MV-4-11 (cell line): ENCODE results near the gene NXNL1.

Experiments
- DNase-seq: peaks from one replicate; lab custom pipeline; 2025; lab: John Stamatoyannopoulos, UW

Gene NXNL1

DNA sequence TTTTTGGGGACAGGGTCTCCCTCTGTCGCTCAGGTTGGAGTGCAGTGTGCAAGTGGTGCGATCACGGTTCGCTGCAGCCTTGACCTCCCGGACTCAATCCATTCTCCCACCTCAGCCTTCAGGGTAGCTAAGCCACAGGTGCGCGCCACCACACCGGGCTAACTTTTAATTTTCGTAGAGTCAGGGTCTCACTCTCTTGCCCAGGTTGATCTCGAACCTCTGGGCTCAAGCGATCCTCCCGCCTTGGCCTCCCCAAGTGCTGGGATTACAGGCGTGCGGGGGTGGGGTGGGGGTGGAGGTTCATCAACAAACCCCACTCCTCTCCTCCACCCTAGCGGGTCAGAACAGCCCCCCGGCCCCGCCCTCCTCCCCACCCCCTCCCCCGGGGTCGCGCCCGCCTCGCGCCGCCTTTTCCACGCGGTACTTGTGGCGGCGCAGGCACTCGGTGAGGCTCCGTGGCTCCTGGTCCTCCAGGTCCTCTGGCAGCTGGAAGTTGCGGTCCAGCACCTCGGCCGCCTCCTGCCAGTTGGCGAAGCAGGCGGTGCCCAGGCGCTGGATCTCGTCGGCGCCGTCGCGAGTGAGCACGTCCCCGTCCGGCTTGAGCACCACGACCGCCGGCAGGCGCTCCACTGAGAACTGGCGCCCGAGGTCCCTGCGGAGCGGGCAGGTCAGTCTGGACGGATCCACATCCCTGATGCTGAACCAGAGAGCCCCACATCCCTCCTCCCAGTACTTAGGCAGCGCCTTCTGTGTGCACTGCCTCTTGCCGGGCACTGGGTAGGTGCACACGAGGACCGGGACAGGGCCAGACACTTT lies 5.2 kb downstream of the NXNL1 start:
- no peak for DNase-seq

DNA sequence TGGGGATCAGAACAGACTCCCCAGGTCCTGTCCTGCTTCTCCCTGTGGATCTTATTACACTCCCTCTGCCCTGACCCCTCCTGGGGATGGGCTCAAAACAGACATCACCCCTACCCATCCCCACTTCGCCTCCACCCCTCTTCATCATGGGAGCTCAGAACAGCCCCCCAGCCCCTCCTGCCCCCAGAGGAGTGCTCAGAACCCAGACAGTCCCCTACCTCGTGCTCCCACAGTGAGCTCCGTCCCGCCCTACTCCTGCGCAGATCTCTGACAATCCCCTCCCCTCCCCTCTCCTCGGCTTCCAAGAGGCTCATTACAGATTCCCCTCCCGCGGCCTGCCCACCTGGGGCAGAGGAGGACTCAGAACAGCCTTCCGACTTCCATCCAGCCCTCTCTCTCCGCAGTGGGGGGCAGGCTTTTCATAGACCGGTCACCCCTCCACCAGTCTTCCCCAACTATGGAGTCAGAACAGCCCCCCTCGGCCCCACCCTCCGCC lies 6.1 kb downstream of the NXNL1 start:
- no peak for DNase-seq

DNA sequence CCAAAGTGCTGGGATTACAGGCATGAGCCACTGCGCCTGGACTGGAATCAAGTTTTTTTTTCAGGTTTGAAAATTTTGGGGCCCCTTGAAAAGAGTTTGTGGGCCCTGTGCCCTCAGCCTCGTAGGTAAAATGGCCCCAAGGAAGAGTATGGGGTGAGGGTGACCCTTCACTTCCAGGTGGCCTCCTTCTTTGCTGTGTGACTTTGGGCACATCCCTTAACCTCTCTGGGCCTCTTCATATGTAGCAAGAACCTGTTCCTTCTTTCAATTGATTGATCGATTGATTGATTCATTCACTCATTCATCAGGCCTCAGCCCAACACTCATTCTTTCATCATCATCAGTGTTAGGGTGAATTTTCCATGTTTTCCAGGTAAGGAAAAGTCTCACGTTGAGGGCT lies 8.9 kb downstream of the NXNL1 start:
- no peak for DNase-seq

DNA sequence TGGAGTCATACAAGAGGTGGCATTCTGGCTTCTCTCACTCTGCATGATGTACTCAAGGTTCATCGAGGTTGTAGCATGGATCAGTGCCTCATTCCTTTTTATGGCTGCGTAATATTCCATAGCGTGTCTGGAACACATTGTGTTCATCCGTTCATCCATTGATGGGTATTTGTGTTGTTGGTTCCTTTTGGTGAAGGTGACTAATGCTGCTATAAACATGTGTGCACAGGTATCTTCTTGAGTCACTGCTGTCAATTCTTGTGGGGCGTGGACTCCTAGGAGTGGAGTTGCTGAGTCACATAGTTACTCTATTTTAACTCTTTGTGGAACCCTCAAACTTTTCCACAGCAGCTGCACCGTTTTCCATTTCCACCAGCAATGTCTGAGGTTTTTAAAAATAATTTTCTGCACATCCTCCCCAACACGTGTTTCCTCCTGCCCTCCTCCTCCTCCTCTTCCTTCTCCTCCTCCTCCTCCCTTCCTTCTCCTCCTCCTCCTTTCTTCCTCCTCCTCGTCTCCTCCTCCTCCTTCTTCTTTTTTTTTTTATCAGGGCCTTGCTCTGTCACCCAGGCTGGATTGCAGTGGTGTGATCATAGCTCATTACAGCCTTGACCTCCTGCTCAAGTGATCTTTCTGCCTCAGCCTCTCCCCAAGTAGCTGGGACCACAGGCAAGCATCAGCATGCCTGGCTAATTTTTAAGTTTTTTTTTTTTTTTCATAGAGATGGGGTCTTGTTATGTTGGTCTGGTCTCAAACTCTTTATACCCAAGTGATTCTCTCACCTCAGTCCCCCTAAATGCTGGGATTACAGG lies 10.3 kb downstream of the NXNL1 start:
- peak; percentile 93 for DNase-seq

DNA sequence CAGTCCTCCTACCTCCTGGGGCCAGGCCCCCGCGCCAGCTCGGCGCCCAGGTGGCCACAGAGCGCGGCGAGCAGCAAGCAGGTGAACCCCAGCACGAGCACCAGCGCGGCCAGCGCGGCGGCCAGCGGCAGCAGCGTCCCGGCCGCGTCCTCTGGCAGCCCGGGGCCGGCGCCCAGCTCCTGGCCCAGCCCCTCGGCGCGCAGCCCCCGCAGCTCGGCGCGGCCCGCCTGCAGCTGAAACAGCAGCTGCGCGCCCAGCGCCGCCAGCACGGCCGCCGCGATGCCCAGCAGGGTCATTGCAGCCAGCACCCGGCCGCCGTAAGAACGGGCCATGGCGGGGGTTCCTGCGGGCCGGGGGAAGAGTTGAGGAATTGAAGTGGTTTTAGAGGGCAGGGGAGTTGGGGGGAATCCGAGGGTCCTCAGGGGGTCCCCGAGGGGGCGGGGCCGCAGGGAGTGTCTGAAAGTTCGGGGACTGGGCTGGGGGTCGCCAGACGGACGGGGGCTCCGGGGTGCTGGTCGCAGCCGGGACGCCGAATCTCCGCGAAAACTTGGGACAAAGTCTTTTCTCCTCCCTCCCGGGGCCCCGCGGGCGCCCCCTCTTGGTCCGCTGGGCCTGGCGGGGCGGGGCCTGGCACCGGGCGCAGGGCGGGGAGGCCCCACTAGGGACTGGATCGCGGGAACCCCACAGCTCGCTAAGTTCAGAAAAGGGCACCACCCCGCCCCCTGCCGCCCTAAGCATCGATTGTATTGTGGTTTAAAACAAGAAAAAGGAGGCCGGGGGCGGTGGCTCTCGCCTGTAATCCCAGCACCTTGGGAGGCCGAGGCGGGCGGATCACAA lies 12.4 kb downstream of the NXNL1 start, which contains the start of gene TMEM221:
TMEM221 (minus strand) TSS at position 538 of the 837 bp plus-strand sequence; CDS start at position 332, 206 bp downstream.
- peak; percentile 69 for DNase-seq

DNA sequence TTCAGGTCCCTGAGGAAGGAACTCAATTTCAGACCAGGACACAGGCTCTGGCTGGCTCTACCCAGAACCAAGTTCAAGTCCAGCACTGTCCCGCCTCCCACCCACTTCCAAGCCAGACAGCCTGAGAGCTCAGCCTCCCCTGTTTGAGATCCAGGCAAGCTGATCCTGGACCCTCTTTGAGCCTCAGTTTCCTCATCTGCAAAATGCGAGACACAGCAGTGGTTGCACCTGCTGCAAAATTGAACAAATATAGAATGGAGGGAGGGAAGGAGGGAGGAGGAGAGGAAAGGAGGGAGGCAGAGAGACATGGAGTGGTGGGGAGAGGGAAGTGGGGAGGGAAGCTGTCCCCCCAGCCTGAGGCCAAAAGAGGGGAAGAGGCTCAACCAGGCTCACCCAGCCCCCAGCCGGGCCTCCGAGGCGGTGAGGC lies 13.0 kb downstream of the NXNL1 start:
- no peak for DNase-seq

DNA sequence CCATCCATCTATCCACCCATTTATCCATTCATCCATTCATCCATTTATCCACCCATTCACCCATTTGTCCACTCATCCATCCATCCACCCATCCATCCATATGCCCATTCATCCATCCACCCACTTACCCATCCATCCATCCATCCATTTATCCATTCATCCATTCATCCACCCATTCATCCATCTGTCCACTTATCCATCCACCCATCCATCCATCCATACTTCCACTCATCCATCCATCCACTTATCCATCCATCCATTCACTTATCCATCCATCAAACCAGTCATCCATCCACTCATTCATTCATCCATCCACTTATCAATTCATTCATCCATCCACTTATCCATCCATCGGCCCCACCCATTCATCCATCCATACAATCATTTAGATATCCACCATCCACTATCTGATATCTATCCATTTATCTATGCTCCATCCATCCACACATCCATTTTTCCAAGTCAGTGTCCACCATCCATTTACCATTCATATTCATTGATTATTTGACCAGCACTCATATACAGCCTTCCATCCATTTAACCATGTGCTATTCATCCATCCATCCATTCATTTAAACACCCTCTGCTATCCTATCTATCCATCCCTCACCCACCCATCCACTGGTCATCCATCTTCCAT lies 15.1 kb downstream of the NXNL1 start:
- no peak for DNase-seq

DNA sequence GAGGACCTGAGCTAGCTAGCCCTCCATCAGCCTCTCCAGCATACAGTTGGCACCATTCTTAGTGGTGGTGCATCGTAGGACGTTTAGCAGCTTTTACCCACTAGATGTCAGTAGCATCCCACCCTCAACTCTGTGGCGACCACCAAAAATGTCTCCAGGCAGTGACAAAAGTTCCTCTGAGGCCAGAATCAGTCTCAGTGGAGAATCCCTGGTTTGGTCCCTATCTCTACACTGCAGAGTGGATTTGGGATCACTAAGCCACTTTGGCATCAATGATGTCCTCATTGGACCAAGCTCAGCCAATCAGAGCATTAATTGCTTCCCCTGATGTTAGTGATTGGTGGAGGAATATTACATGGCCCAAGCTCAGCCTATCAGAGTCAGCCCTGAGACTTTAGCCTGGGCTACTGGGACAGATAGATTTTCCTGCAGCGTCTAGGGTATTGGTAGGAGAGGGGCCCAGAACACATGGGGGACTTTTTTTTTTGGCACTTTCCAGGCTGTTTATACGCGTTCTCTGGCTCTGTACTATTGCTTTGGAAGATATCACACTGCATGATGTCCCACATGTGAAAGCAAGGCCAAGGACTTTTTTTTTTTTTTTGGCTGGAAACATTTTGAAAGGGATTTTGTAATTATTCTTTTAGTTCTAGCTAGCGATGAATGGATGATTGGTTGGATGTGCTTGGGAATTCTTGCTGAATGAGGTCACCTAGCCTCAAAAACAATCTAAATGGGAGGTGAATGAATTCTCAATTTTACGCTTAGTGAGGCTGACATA lies 19.3 kb downstream of the NXNL1 start:
- DNase-seq = peak; percentile 48

DNA sequence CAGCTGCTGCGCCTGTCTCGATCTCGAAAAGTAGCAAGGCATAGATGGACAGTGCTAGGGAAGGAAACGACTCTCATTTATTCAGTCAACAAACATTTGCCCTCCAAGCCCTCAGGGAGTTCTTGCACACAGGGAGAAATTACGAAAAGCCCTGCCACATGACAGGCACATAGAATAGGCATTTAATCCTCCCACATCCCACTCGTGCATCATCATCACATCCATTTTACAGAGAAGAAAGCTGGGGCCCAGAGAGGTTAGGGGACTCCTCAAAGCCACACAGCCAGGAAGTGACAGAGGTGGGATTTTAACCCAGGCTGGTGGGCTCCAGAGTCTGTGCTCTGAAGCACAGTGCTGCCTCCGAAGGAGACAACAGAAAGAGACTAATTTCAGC lies 23.9 kb downstream of the NXNL1 start:
- DNase-seq = no peak

DNA sequence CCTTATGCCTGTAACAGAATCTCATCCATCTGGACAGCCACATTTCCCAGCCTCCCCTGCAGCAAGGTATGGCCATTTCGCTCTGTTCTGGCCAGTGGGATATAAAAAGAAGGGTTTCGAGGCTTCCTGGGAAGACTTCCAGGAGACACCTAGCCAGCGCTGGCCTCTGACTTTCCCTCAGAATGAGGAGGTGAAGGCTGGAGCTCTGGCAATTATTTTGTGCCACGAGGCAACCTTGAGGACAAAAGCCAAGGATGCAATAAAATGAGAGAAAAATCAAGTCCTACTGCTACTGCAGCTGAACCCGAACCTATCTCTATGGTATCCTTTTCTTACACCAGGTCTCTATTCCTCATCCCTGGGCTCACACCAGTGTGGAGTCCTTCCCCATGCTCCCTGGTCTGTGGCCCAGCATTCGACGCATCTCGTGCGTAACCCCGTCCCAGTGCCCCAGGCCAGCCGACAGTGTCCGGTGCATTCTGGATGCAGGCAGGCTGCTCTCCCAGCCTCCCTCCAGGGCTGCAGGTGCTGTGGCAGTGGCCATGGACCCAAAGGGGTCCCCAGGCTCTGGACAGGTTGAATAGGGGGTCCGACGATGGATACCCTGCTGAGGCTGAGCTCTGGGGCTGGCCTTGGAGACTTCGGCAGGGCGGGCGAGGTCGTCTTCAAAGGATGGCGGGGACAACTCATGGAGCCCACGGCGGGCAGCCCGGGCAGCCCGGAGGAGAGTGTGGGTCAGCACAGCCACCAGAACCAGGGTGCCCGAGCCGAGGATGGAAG lies 24.4 kb downstream of the NXNL1 start:
- DNase-seq = no peak

DNA sequence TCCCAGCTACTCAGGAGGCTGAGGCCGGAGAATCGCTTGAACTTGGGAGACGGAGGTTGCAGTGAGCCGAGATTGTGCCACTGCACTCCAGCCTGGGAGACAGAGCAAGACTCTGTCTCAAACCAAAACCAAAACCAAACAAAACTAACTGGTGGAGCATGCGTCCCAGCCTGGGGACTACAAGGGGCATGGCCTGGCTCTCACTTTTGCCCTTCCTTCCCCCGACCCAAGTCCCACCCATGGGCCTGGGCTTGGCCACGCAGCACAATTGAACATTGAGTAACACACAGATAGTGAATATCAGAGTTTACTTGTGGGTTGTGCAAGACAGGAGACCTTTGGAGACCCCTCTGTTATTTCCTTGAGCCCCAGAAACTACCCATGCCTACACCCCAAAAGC lies 25.5 kb downstream of the NXNL1 start:
- DNase-seq = no peak

DNA sequence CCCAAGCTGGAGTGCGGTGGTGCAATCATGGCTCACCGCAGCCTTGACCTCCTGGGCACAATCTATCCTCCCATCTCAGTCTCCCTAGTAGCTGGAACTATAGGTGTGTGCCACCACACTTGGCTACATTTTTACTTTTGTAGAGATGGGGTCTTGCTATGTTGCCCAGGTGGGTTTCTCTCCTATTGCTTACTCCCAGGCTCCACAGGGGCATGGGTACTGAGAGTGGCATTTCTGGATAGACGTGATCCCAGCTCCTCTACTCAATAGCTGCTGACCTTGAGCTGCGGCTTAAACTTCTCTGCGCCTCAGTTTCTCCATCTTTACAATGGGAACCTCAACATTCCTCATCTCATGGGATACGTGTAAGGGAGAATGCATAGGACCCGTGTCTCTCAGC lies 29.3 kb downstream of the NXNL1 start:
- no peak for DNase-seq

DNA sequence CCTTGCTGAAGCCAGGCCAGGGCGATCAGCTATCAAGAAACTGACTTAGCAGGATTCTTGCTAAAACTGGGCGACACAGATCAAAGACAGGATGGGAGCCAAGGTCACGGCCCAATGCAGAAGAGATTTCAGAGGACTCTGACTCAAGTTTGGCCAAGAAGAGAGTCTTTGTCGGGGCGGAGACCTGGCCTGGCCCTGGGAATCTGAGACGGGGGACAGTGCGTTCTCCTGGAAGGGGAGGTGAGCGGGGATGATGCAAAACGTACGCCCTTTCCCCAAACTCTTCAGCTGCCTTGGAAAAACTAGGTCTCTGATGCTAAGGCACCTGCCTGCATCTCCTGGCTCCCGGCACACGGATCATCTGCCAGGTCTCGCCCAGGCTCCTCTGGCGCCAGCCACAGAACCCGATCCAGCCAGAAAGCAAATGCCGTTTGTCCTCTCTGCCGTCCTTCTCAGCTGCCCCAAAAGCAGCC lies 31.0 kb downstream of the NXNL1 start:
- no peak for DNase-seq

DNA sequence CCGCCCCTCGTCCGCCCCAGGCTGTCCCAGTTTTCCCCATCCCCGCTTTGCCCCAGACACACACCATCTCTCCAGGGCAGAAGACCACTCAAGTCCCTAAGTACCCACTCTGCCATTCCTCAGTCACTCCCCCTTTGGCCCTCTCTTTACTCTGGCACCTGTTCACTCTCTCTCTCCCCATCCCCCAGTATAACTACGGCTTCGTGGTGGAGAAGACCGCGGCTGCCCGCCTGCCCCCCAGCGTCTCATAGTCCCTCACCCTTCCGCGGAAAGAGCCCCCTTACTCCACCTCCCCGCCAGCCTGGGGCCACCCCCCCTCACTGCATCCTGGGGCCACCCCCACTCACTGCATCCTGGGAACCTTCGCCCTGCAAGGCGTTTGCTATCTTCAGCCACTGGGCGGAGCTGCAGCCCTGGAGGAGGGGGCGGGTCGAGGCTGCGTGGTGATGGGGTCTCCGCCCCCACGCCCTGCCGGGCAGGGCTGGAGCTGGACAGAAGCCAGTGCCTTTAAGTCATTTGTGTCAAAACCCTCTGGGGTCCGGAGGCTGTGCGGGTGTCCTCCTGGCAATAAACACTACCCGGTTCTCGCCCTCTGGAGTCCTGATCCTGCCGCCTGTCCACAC lies 35.9 kb downstream of the NXNL1 start:
- peak; percentile 48 for DNase-seq

DNA sequence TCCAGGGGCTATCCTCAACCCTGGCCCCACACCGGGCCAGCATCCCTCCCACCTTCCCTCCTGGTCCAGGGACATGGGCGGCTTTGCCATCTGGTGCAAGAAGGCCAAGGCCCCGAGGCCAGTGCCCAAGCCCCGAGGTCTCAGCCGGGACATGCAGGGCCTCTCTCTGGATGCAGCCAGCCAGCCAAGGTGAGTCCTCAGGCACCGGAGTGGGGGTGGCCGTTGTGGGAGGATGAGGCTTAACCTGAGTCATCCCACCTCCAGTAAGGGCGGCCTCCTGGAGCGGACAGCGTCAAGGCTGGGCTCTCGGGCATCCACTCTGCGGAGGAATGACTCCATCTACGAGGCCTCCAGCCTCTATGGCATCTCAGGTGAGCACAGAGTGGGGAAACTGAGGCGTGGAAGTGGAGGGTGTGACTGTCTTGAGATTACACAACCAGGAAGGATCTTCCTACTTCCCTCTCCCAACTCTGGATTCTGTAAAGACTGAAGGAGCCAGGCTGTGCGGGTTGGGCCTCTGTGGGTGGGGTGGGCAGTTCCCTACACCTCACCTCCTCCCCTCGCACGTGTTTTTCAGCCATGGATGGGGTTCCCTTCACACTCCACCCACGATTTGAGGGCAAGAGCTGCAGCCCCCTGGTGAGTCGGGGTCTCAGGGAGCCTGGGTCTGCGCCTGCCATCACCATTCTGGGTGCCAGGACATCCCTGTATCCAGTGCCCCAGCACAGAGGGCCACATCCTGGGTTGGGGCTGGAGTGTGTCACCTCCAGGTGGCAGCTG lies 37.1 kb downstream of the NXNL1 start:
- DNase-seq = no peak

DNA sequence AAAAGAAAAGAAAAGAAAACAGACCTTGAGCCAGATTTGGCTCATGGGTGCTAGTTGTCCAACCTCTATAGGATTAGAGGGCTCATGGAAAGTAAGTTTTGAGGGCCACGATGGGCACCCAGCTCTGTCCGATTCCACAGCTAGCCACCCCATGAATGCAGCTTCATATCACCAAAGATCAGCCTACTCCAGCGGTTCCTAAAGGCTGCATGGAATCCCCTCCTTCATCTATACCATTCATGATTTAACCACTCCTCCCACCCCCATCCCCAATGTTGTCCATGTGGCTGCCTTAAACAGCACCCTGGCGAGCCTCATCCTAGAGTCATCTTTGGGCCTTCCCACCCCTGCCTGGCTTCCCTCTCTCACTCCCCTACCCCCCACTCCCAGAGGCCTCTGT lies 38.8 kb downstream of the NXNL1 start:
- no peak for DNase-seq

DNA sequence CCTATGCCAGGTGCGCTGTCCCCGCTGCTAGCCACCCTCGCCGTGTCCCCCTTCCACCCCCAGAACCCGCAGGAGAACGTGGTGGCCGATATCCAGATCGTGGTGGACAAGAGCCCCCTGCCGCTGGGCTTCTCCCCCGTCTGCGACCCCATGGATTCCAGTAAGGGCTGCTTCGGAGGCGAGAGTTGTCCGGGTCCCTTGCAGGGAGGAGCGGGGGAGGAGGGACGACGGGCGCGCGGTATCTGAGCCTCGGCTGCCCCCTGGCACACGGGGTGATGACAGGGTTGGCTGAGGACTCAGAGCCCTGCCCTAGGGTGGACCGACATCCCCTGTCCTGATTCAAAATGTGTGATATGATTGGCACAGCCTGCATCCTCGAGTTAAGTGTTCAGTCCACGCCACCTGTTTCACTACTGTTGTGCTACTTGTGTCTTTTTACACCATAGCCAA lies 40.2 kb downstream of the NXNL1 start:
- DNase-seq = peak; percentile 35
